Upper lobe of right lung (tissue), 1 donor: Measurements from ENCODE around the gene SDC1. TPM values are rescaled to one million over a fixed set of nuclear protein-coding genes. Genes with fewer than 3 reads are reported as not detected.

Experiments used
- ATAC-seq: fragments of 200-7000 bp; cut with Tn5 transposase; one replicate; pipeline ENCODE4 v1.9.1; 2020; ENCODE audit warnings: mild to moderate bottlenecking, moderate library complexity
- DNase-seq: peaks from one replicate; pipeline ENCODE4 v3.0.0-alpha.2; 2020
- H3K27ac ChIP-seq: fragments of 200-600 bp; one replicate; pipeline ENCODE4 v1.8.0; 2022
- H3K27me3 ChIP-seq: fragments of 200-600 bp; one replicate; pipeline ENCODE4 v1.8.0; 2022; ENCODE audit warnings: mild to moderate bottlenecking
- H3K36me3 ChIP-seq: fragments of 200-600 bp; one replicate; pipeline ENCODE4 v1.8.0; 2022
- H3K4me1 ChIP-seq: fragments of 200-600 bp; one replicate; pipeline ENCODE4 v1.8.0; 2022
- H3K4me3 ChIP-seq: fragments of 200-600 bp; one replicate; pipeline ENCODE4 v1.8.0; 2022; ENCODE audit warnings: mild to moderate bottlenecking
- H3K9me3 ChIP-seq: fragments of 200-600 bp; one replicate; pipeline ENCODE4 v1.8.0; 2022
- CTCF ChIP-seq: fragments of 200-600 bp; IDR thresholded peaks from one replicate; pipeline ENCODE4 v1.8.0; 2022; ENCODE audit warnings: antibody characterized with exemption
- intact Hi-C: fragments of 100-400 bp; cut with DNase I; formaldehyde crosslinking; loops from one replicate; pipeline ENCODE4 v1.11.0; 2022
- total RNA-seq: library from RNA; stranded (reverse); fragmentation: NEBNext Ultra II Directional; extraction: Animal tissue kit (Norgen Biotek cat#: 25700); gene quantifications from one replicate; pipeline ENCODE4 v1.2.1, GENCODE V29; 2021
- donor health status: DM: no; HTN: yes; CAD: no; lungs with severe emphysema.

The SDC1 gene
- total RNA-seq, 1 donor from 2014 or later: 148 TPM

- Histone ChIP-seq H3K27ac (no peak overlapping the region), H3K36me3 (no peaks in the 10 kb centered on the region), H3K4me3 (no peak overlapping the region), H3K27me3 (no peaks in the 10 kb centered on the region), H3K9me3 (no peaks in the 10 kb centered on the region), H3K4me1 (no peaks in the 10 kb centered on the region)
- DNase-seq (peak; percentile 58), ATAC-seq (no peak)
- intact Hi-C loops: no loop called here
- TF ChIP-seq CTCF: no peak
Measured at GRCh38 chr2:20168727-20169696, 55.9 kb downstream of the SDC1 start.

GRCh38 chr2:20168048-20168726 lies 56.7 kb downstream of the SDC1 start:
- Histone ChIP-seq H3K27ac (no peak overlapping the region), H3K4me3 (no peak overlapping the region), H3K4me1 (no peaks in the 10 kb centered on the region), H3K9me3 (no peaks in the 10 kb centered on the region), H3K27me3 (no peaks in the 10 kb centered on the region), H3K36me3 (no peaks in the 10 kb centered on the region)
- DNase-seq: no peak
- TF ChIP-seq CTCF: no peak
- no peak for ATAC-seq
- intact Hi-C loops: no loop called here

GRCh38 chr2:20167356-20167755 lies 57.6 kb downstream of the SDC1 start:
- Histone ChIP-seq H3K4me1 (no peaks in the 10 kb centered on the region), H3K9me3 (no peaks in the 10 kb centered on the region), H3K4me3 (no peak overlapping the region), H3K27me3 (no peaks in the 10 kb centered on the region), H3K36me3 (no peaks in the 10 kb centered on the region), H3K27ac (no peak overlapping the region)
- ATAC-seq (no peak), DNase-seq (no peak)
- no peak for TF ChIP-seq CTCF
- intact Hi-C loops: no loop called here

- intact Hi-C loops: no loop called here
- Histone ChIP-seq H3K36me3 (no peaks in the 10 kb centered on the region), H3K9me3 (no peaks in the 10 kb centered on the region), H3K27me3 (no peaks in the 10 kb centered on the region), H3K27ac (no peak overlapping the region), H3K4me3 (no peak overlapping the region), H3K4me1 (no peaks in the 10 kb centered on the region)
- no peak for ATAC-seq
- TF ChIP-seq CTCF: no peak
- DNase-seq: peak; percentile 55
Measured at GRCh38 chr2:20165677-20166509, 59.0 kb downstream of the SDC1 start.

- H3K27ac ChIP-seq: no peak overlapping the region
- TF ChIP-seq CTCF: no peak
- no peaks in the 10 kb centered on the region for H3K9me3 ChIP-seq
- DNase-seq (peak; percentile 19), ATAC-seq (peak; percentile 7)
- intact Hi-C loops: no loop called here
- no peaks in the 10 kb centered on the region for H3K4me1 ChIP-seq
- no peaks in the 10 kb centered on the region for H3K36me3 ChIP-seq
- H3K27me3 ChIP-seq: no peaks in the 10 kb centered on the region
- H3K4me3 ChIP-seq: no peak overlapping the region
Measured at GRCh38 chr2:20164734-20165478, 60.0 kb downstream of the SDC1 start.
